ENCODE results near the gene REN.

DNA sequence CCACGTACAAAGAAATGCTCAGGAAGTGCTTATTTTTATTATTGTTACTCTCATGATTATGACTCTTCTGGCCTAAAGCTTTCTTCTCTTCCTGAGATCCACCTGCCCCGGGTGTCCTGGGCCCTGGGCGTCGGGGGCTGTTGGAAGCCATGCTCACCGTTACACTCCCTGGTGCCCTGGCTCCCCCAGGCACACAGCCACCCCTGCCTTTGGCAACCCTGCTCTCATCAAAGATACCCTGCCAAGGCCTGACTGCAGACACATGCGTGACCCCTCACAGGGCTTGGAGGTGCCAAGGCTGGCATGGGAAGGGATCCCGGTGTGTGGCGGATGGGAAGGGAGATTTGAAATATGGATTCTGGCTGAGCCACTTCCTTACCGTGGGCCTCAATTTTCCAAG, 33.4 kb upstream of the REN start:
- TF ChIP-seq, protein P1, sequence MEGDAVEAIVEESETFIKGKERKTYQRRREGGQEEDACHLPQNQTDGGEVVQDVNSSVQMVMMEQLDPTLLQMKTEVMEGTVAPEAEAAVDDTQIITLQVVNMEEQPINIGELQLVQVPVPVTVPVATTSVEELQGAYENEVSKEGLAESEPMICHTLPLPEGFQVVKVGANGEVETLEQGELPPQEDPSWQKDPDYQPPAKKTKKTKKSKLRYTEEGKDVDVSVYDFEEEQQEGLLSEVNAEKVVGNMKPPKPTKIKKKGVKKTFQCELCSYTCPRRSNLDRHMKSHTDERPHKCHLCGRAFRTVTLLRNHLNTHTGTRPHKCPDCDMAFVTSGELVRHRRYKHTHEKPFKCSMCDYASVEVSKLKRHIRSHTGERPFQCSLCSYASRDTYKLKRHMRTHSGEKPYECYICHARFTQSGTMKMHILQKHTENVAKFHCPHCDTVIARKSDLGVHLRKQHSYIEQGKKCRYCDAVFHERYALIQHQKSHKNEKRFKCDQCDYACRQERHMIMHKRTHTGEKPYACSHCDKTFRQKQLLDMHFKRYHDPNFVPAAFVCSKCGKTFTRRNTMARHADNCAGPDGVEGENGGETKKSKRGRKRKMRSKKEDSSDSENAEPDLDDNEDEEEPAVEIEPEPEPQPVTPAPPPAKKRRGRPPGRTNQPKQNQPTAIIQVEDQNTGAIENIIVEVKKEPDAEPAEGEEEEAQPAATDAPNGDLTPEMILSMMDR (IDR thresholded peaks at IDR 0.05; ENCODE audit: control extremely low read depth in 1 of 3, insufficient read depth in 1 of 3, low read depth in 1 of 3, low read length in 3 of 3), result no peak
- TF ChIP-seq RFX5 (IDR thresholded peaks at IDR 0.05; ENCODE audit: borderline replicate concordance, low read depth, low read length) (no peak), ZNF274 (IDR thresholded peaks at IDR 0.05; ENCODE audit: borderline replicate concordance, extremely low read depth, low read length) (no peak), HDAC6 (IDR thresholded peaks at IDR 0.05; ENCODE audit: low read depth, low read length) (no peak), SP2 (IDR thresholded peaks at IDR 0.05; ENCODE audit: low read length) (no peak), TBP (IDR thresholded peaks at IDR 0.05; ENCODE audit: low read depth, low read length) (no peak), POLR2A (IDR thresholded peaks at IDR 0.05; ENCODE audit: control extremely low read depth in 1 of 2, low read depth in 2 of 2, low read length in 2 of 2) (no peak), RAD21 (IDR thresholded peaks at IDR 0.05 in 1 of 2, conservative IDR thresholded peaks at IDR 0.05 in 1 of 2; ENCODE audit: low read depth in 2 of 2, low read length in 2 of 2) (no peak), EZH2 (IDR thresholded peaks at IDR 0.05; ENCODE audit: low read depth, low read length, severe bottlenecking) (no peak), YY1 (IDR thresholded peaks at IDR 0.05; ENCODE audit: low read depth, low read length) (no peak)
- TF ChIP-seq, protein P2, sequence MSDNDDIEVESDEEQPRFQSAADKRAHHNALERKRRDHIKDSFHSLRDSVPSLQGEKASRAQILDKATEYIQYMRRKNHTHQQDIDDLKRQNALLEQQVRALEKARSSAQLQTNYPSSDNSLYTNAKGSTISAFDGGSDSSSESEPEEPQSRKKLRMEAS (IDR thresholded peaks at IDR 0.05), result no peak
